Mesothelial cell of epicardium (in vitro differentiated cells): Measurements from ENCODE around the gene HBG1. TPM values are rescaled to one million over a fixed set of nuclear protein-coding genes. Genes with fewer than 3 reads are reported as not detected.

ENCODE experiments used
- DNase-seq, 2 experiments: peaks; one replicate each; pipeline ENCODE4 v3.0.0; 2021; ENCODE audit warnings: low spot score in 2 of 2; ENCODE audit not compliant: unreplicated experiment in 2 of 2
- H3K27ac Mint-ChIP-seq: 2 replicates; pipeline ENCODE4 v1.8.0; 2021; ENCODE audit warnings: mixed read lengths
- H3K27me3 Mint-ChIP-seq: 2 replicates; pipeline ENCODE4 v1.8.0; 2021; ENCODE audit warnings: low read depth, mixed read lengths
- H3K36me3 Mint-ChIP-seq: 2 replicates; pipeline ENCODE4 v1.8.0; 2021; ENCODE audit warnings: mixed read lengths
- H3K4me1 Mint-ChIP-seq: 2 replicates; pipeline ENCODE4 v1.8.0; 2021; ENCODE audit warnings: mixed read lengths
- H3K4me3 Mint-ChIP-seq: 2 replicates; pipeline ENCODE4 v1.8.0; 2021; ENCODE audit warnings: mild to moderate bottlenecking, moderate library complexity, mixed read lengths
- H3K9me3 Mint-ChIP-seq: 2 replicates; pipeline ENCODE4 v1.8.0; 2021; ENCODE audit warnings: mixed read lengths
- CTCF ChIP-seq: fragments of 200-600 bp; sonication (generic); IDR thresholded peaks from one replicate; pipeline ENCODE4 v1.5.0; 2021; ENCODE audit warnings: antibody characterized with exemption; ENCODE audit not compliant: unreplicated experiment
- total RNA-seq: library from RNA; stranded (reverse); gene quantifications from 3 replicates; pipeline ENCODE4 v1.2.1, GENCODE V29; 2021

The HBG1 gene
- total RNA-seq, 1 donor from 2014 or later = not detected

GRCh38 chr11:5290106-5290505 is 40.4 kb upstream of the HBG1 start:
- H3K9me3 Mint-ChIP-seq = peaks cover 4% of the 10 kb centered on the region
- no peaks in the 10 kb centered on the region for H3K36me3 Mint-ChIP-seq
- no peaks in the 10 kb centered on the region for H3K4me1 Mint-ChIP-seq
- H3K4me3 Mint-ChIP-seq = no peak overlapping the region
- no peak for DNase-seq
- H3K27ac Mint-ChIP-seq = no peak overlapping the region
- H3K27me3 Mint-ChIP-seq = no peaks in the 10 kb centered on the region
- TF ChIP-seq CTCF = no peak

GRCh38 chr11:5289696-5290095 is 40.0 kb upstream of the HBG1 start:
- DNase-seq = no peak
- H3K4me3 Mint-ChIP-seq = no peak overlapping the region
- no peak for TF ChIP-seq CTCF

GRCh38 chr11:5288906-5289550 is 39.4 kb upstream of the HBG1 start:
- no peaks in the 10 kb centered on the region for H3K36me3 Mint-ChIP-seq
- no peak overlapping the region for H3K4me3 Mint-ChIP-seq
- H3K9me3 Mint-ChIP-seq = peaks cover 4% of the 10 kb centered on the region
- no peak overlapping the region for H3K27ac Mint-ChIP-seq
- DNase-seq = no peak
- TF ChIP-seq CTCF = no peak
- no peaks in the 10 kb centered on the region for H3K4me1 Mint-ChIP-seq
- H3K27me3 Mint-ChIP-seq = no peaks in the 10 kb centered on the region

More at GRCh38 chr11:5289696-5290095, 40.0 kb upstream of the HBG1 start:
- Mint-ChIP-seq H3K36me3 (no peaks in the 10 kb centered on the region), H3K4me1 (no peaks in the 10 kb centered on the region), H3K27me3 (no peaks in the 10 kb centered on the region), H3K27ac (no peak overlapping the region), H3K9me3 (peaks cover 4% of the 10 kb centered on the region)

GRCh38 chr11:5288108-5288905 is 38.6 kb upstream of the HBG1 start:
- no peak overlapping the region for H3K4me3 Mint-ChIP-seq
- no peaks in the 10 kb centered on the region for H3K27me3 Mint-ChIP-seq
- no peaks in the 10 kb centered on the region for H3K36me3 Mint-ChIP-seq
- H3K9me3 Mint-ChIP-seq = peaks cover 3% of the 10 kb centered on the region
- TF ChIP-seq CTCF = no peak
- no peak for DNase-seq
- no peak overlapping the region for H3K27ac Mint-ChIP-seq
- no peaks in the 10 kb centered on the region for H3K4me1 Mint-ChIP-seq

GRCh38 chr11:5286901-5287300 is 37.2 kb upstream of the HBG1 start:
- H3K4me1 Mint-ChIP-seq = no peaks in the 10 kb centered on the region

More at GRCh38 chr11:5286901-5287300, 37.2 kb upstream of the HBG1 start:
- H3K27ac Mint-ChIP-seq = no peak overlapping the region
- H3K4me3 Mint-ChIP-seq = no peak overlapping the region
- no peak for DNase-seq
- no peaks in the 10 kb centered on the region for H3K9me3 Mint-ChIP-seq
- no peaks in the 10 kb centered on the region for H3K27me3 Mint-ChIP-seq
- H3K36me3 Mint-ChIP-seq = no peaks in the 10 kb centered on the region
- no peak for TF ChIP-seq CTCF
